Activated T-cell treated with anti-CD3 and anti-CD28 coated beads for 4 hours (primary cell): Measurements from ENCODE around the gene TIAM1.
A peak's percentile ranks its signal among the peaks of the same experiment; 100 is the strongest.

Source experiments
- DNase-seq: peaks from one replicate; pipeline ENCODE4 v3.0.0-alpha.2; 2020

The TIAM1 gene

GRCh38 chr21:31331231-31331630 is 12.8 kb downstream of the TIAM1 start:
- no peak for DNase-seq

- no peak for DNase-seq
These were observed 13.9 kb downstream of the TIAM1 start for GRCh38 chr21:31330144-31330483.

GRCh38 chr21:31329456-31330143 is 14.5 kb downstream of the TIAM1 start:
- no peak for DNase-seq

- peak; percentile 27 for DNase-seq
These were observed 17.4 kb downstream of the TIAM1 start for GRCh38 chr21:31326522-31327242.

- DNase-seq = no peak
These were observed 25.1 kb downstream of the TIAM1 start for GRCh38 chr21:31318971-31319370.

- no peak for DNase-seq
These were observed 26.4 kb downstream of the TIAM1 start for GRCh38 chr21:31317688-31318087.

- DNase-seq = no peak
These were observed 27.4 kb downstream of the TIAM1 start for GRCh38 chr21:31316488-31317169.

GRCh38 chr21:31316072-31316471 is 28.0 kb downstream of the TIAM1 start:
- DNase-seq = no peak

GRCh38 chr21:31310750-31311149 is 33.3 kb downstream of the TIAM1 start:
- DNase-seq = no peak

- DNase-seq = no peak
These were observed 35.5 kb downstream of the TIAM1 start for GRCh38 chr21:31308584-31308983.

GRCh38 chr21:31305888-31306287 is 38.2 kb downstream of the TIAM1 start:
- no peak for DNase-seq

- DNase-seq = no peak
These were observed 44.5 kb downstream of the TIAM1 start for GRCh38 chr21:31299291-31300147.

GRCh38 chr21:31298618-31299269 is 45.3 kb downstream of the TIAM1 start:
- no peak for DNase-seq

GRCh38 chr21:31297806-31298205 is 46.3 kb downstream of the TIAM1 start:
- no peak for DNase-seq

- no peak for DNase-seq
These were observed 48.4 kb downstream of the TIAM1 start for GRCh38 chr21:31295676-31296075.

- DNase-seq = no peak
These were observed 49.4 kb downstream of the TIAM1 start for GRCh38 chr21:31294691-31295090.

GRCh38 chr21:31293986-31294385 is 50.1 kb downstream of the TIAM1 start:
- DNase-seq = peak; percentile 44

- DNase-seq = no peak
These were observed 53.3 kb downstream of the TIAM1 start for GRCh38 chr21:31290765-31291164.

- no peak for DNase-seq
These were observed 54.4 kb downstream of the TIAM1 start for GRCh38 chr21:31289702-31290101.

- no peak for DNase-seq
These were observed 55.9 kb downstream of the TIAM1 start for GRCh38 chr21:31288191-31288590.

- no peak for DNase-seq
These were observed 56.9 kb downstream of the TIAM1 start for GRCh38 chr21:31287201-31287600.

- no peak for DNase-seq
These were observed 57.4 kb downstream of the TIAM1 start for GRCh38 chr21:31286621-31287020.
